ENCODE data around the gene HOXA9. TPM values are rescaled to one million over a fixed set of nuclear protein-coding genes. Genes with fewer than 3 reads are reported as not detected.

Gene HOXA9
- total and polyA plus RNA-seq, 3 donors from 2014 or later = 0.25 to 1.0 (median 0.39) TPM

DNA sequence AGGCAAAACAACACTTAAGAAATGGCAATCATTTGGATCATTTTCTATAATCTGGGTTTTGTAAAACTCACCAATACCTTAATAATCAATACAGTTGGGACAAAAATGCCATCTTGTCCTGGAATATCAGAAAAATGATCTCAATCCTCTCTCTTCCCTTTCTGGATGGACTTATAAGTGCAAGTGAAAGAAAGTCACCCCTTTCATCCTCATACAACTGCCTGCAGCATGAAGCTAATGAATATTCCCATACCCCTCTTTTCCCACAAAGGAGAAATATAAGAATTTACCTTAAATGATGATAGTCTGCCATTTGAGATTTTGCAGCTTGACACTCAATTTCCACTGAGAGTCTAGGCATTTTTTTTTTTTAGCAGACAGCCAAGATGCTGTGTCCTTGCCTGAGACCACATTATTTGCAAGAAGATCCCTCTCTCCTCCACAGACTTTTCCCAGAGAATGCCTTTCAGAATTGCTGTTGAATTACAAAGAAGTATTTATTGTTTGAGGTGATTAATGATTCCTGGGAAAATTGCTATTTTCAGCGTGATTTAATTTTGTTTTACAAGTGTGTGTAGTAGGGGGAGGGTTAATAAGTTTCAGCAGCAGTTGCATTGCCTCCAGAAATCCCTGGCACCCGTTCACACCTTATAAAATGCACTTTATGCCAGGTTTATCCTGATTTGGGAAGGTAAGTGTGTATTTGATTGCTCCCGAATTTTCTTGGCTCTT lies 38.6 kb downstream of the HOXA9 start:
- 53 to 59% methylated on average over 3 of the region's 3 CpGs for WGBS, 2 donors
- TF ChIP-seq, protein P1, sequence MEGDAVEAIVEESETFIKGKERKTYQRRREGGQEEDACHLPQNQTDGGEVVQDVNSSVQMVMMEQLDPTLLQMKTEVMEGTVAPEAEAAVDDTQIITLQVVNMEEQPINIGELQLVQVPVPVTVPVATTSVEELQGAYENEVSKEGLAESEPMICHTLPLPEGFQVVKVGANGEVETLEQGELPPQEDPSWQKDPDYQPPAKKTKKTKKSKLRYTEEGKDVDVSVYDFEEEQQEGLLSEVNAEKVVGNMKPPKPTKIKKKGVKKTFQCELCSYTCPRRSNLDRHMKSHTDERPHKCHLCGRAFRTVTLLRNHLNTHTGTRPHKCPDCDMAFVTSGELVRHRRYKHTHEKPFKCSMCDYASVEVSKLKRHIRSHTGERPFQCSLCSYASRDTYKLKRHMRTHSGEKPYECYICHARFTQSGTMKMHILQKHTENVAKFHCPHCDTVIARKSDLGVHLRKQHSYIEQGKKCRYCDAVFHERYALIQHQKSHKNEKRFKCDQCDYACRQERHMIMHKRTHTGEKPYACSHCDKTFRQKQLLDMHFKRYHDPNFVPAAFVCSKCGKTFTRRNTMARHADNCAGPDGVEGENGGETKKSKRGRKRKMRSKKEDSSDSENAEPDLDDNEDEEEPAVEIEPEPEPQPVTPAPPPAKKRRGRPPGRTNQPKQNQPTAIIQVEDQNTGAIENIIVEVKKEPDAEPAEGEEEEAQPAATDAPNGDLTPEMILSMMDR (IDR thresholded peaks at IDR 0.05) = no peak
- TF ChIP-seq POLR2A (IDR thresholded peaks at IDR 0.05) = no peak
- no peaks in the 10 kb centered on the region for H3K4me1 ChIP-seq

DNA sequence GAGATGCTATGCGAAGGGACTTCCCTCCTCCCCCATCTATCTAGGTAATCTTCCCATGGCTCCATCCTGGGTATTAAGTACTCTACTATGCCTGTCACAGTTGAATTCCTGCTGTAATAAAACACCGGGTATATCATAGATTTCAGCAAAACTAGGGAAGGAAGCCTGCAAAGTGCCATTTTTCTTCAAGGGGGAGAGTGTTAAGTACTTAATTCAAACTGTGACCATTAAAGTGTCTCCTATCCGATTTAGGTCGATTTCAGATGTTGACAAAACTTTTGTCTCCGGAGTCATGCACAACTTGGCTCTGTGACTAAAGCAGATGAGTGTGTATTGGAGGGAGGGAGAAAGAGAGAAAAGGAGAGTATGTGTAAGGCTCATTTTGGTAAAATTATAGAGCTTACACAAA lies 39.3 kb downstream of the HOXA9 start:
- Histone ChIP-seq H3K9me3 (no peaks in the 10 kb centered on the region), H3K36me3 (ENCODE audit: low read depth, missing control alignments) (no peaks in the 10 kb centered on the region), H3K27me3 (no peaks in the 10 kb centered on the region), H3K4me1 (no peaks in the 10 kb centered on the region), H3K27ac (no peak overlapping the region), H3K4me3 (no peak overlapping the region)
- no peak for TF ChIP-seq POLR2A (IDR thresholded peaks at IDR 0.05)
- TF ChIP-seq, protein P1 (IDR thresholded peaks at IDR 0.05) = no peak
- intact Hi-C loops (cut with DNase I; ENCODE audit: low total_unique reads) = no loop called here
- DNase-seq = no peak
- WGBS, 2 donors = 53% methylated on average over 5 of the region's 5 CpGs

More for the DNA sequence above, 38.6 kb downstream of the HOXA9 start:
- Histone ChIP-seq H3K27me3 (no peaks in the 10 kb centered on the region), H3K4me3 (no peak overlapping the region), H3K36me3 (ENCODE audit: low read depth, missing control alignments) (no peaks in the 10 kb centered on the region), H3K9me3 (no peaks in the 10 kb centered on the region), H3K27ac (no peak overlapping the region)
- no peak for DNase-seq
- intact Hi-C loops (cut with DNase I; ENCODE audit: low total_unique reads) = no loop called here

DNA sequence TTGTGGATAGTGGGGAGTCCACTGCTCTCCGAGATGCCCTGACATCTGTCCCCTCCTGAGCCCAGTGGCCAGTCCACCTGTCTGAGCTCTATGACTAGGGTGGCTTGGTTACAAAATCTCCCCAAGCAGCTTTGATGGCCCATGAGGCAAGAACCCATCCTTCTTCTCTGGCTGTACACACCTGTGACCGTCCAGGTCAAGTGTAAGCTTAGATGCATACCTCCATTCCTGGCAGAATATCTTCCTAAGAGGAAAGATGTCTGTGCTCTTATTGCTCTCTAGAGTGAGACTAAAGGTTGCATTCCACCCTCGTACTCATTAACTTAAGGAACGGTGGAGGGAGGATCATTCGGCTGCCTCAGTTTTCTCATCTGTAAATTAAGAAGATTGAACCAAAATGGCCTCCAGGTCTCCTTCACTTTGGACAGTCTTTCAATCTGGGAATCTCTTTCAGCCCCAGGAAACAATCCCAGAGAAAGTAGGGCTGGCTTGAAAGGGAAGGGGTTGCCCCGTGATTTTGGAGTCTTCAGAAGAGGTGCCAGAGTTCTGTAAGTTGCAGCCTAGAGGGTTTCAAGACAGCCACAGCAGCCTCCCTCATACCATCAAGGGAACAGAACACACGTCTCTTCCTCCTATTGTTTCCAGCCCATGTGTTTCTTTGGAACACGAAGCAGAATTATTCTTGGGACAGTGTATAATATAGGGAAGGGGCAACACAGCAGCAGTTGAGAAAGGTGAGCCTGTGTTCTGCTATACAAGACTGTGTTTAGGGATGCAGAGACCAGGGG lies 40.2 kb downstream of the HOXA9 start:
- H3K4me3 ChIP-seq = no peak overlapping the region
- H3K9me3 ChIP-seq = no peaks in the 10 kb centered on the region
- no peaks in the 10 kb centered on the region for H3K4me1 ChIP-seq
- intact Hi-C loops (cut with DNase I; ENCODE audit: low total_unique reads) = no loop called here
- TF ChIP-seq, protein P1 (IDR thresholded peaks at IDR 0.05) = no peak
- TF ChIP-seq POLR2A (IDR thresholded peaks at IDR 0.05) = no peak
- no peaks in the 10 kb centered on the region for H3K36me3 ChIP-seq (ENCODE audit: low read depth, missing control alignments)
- DNase-seq = no peak
- H3K27ac ChIP-seq = no peak overlapping the region
- 54 to 56% methylated on average over 7 to 8 of the region's 8 CpGs for WGBS, 2 donors
- no peaks in the 10 kb centered on the region for H3K27me3 ChIP-seq

DNA sequence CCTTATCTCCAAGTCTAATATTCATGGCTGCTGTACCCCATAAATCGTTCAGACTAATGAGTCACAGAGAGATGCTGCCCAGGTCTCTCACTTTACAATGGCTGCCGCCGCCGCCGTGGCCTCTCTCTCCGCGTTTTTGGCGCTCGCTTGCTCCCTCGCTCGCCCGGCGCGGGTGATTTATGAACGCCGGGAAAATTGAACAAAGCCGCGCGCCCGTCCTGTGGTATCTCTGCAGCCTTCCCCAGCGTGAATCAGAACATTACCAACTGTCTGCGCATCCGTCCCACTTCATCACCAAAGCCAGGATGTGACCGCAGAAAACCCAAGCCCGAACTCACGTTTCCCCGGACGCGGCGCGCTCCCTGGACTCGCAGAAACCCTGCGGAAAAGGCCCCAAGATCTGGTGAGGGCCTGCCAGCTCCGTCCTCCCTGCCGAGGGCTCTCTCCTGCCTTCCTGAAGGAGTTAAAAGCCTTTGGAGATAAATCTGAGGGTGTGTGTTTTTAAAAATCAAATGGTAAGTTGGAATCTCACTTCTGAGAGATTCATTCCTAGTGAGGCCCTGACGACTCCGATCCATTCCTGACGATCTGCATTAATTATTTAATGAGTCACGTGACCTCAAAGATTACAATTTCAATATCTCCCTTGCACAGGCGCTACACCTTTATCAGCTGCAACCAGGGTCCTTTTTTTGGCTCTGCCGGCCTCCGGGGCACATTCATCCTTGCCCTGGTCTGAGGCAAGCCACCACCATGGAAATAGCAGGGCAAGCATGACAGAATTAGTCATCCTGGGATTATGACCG lies 41.0 kb downstream of the HOXA9 start:
- DNase-seq = no peak
- Histone ChIP-seq H3K4me1 (no peaks in the 10 kb centered on the region), H3K27me3 (no peaks in the 10 kb centered on the region), H3K9me3 (no peaks in the 10 kb centered on the region), H3K4me3 (no peak overlapping the region), H3K27ac (no peak overlapping the region), H3K36me3 (ENCODE audit: low read depth, missing control alignments) (no peaks in the 10 kb centered on the region)
- TF ChIP-seq, protein P1 (IDR thresholded peaks at IDR 0.05) = no peak
- no peak for TF ChIP-seq POLR2A (IDR thresholded peaks at IDR 0.05)
- intact Hi-C loops (cut with DNase I; ENCODE audit: low total_unique reads) = no loop called here
- 14 to 16% methylated on average over 32 to 43 of the region's 43 CpGs for WGBS, 2 donors

All from testis (tissue), 3 donors.